ENCODE data around the gene ALDH7A1.
"Not testable (repeated sequence)": the region's sequence is repeated elsewhere in the genome, so short reads cannot be mapped to it uniquely, and the experiment has no call there.

The ALDH7A1 gene

DNA sequence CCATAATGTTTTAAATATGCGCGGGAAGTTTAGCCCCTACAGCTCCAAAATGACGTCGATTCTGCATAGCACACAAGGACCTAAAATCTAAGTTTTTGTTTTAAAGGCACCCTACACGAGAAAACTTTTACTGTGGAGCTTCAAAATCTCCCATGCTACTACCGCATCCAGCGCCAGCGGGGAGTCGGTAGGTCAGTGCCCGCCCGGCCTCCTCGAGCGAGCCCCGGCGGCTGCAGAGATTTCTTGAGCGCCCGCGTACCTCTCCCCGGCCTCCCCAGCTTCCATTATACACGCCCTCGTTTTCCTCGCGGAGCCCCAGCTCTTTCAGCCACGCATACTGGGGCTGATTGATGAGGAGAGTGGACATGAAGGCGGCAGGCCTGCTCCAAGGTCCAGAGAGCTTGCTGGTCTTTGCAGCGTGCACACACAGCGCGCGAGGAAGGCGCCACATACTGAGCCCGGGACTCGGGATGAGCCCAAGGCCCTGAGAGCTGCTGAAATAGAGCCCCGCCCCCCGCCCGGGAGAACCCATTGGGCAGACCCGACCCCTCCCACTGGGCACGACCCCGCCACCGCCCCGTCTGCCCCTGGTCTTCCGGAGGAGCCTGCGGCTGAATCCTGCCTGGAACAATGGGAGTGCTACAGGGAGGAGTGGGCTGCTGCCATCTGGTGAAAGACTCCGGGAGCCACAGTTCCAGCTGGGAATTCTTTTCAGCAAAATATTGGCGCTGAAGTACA, at the start of gene ALDH7A1:
Gene ALDH7A1, minus strand, starts transcription at position 472 of the 738 bp plus-strand sequence. Its CDS starts 21 bp downstream, at position 451.
- DNase-seq: peak; percentile 32

DNA sequence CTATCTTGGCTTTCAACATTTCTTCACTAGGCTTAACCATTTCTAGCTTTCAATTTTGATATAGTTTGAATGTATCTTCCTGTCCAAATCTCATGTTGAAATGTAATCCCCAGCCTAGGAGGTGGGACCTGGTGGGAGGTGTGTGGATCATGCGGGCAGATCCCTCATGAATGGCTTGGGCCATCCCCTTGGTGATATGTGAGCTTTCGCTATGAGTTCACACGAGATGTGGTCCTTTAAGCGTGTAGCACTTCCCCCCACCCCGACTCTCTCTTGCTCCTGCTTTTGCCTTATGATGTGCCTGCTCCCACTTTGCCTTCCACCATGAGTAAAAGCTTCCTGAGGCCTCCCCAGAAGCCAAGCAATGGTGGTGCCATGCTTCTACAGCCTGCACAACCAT, 46.4 kb upstream of the ALDH7A1 start:
- DNase-seq: no peak

DNA sequence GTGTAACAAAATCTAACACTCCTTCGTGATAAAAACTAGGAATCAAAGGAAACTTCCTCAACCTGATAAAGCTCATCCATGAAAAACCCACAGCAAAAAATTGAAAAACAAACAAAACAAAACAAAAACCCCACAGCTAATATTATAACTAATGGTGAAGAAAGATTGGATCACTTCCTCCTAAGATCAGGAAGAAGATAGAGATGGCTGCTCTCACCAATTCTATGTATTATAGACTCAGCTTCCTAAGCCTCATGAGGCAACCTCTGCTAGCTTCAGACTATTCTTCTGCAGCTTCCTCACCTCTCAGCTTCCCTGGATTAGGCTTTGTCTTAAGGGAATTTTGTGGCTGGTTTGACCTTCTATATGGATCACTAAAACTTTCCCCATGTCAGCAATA, 45.8 kb upstream of the ALDH7A1 start:
- DNase-seq: no peak

DNA sequence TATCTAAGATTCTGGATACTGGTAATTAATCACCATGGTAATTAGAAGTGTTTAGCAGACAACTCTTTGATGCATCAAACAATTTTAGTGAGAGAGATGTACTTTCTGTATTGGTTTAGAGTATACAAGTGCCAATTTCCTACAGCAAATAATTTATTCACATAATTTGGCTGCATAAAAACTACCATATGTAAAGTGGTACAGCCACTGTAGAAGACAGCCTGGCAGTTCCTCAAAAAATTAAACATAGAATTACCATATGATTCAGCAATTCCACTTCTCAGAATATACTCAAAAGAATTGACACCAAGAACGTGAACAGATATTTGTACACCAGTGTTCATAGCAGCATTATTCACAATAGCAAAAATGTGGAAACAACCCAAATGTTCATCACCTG, 41.9 kb upstream of the ALDH7A1 start:
- DNase-seq: no peak

- no peak for DNase-seq
These were observed 40.6 kb upstream of the ALDH7A1 start for GRCh38 chr5:126635585-126635984.

GRCh38 chr5:126633552-126633951, 38.5 kb upstream of the ALDH7A1 start:
- no peak for DNase-seq

DNA sequence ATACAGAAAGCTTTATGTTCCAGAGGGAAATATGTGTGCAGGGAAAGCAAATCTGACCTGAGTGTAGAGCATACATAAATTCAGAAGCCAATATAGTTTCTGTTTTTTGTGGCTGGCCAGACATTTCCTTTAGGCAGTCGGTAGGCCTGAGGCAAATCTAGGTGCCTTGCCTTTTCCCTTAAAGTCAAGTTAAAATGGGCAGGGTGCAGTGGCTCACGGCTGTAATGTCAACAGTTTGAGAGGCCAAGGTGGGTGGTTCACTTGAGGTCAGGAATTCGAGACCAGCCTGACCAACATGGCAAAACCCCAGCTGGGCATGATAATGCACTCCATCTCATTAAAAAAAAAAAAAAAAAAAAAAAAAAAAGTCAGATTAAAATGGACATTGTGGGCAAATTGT, 36.9 kb upstream of the ALDH7A1 start:
- no peak for DNase-seq

GRCh38 chr5:126628102-126628501, 33.1 kb upstream of the ALDH7A1 start:
- no peak for DNase-seq

- no peak for DNase-seq
These were observed 29.5 kb upstream of the ALDH7A1 start for GRCh38 chr5:126624534-126624933.

GRCh38 chr5:126619781-126620180, 24.8 kb upstream of the ALDH7A1 start:
- DNase-seq: no peak

DNA sequence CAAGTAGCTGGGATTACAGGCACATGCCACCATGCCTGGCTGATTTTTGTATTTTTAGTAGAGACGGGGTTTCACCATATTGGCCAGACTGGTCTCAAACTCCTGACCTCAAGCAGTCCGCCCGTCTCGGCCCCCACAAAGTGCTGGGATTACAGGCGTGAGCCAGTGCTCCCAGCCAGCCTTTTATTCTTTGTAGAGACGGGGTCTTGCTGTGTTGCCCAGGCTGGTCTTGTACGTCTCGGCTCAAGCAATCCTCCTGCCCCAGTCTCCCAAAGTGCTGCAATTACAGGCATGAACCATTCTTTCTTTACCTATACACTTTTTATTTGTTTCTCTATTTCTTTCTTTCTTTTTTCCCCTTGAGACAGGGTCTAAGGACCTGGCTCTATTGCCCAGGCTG, 22.6 kb upstream of the ALDH7A1 start:
- not testable (repeated sequence) for DNase-seq

DNA sequence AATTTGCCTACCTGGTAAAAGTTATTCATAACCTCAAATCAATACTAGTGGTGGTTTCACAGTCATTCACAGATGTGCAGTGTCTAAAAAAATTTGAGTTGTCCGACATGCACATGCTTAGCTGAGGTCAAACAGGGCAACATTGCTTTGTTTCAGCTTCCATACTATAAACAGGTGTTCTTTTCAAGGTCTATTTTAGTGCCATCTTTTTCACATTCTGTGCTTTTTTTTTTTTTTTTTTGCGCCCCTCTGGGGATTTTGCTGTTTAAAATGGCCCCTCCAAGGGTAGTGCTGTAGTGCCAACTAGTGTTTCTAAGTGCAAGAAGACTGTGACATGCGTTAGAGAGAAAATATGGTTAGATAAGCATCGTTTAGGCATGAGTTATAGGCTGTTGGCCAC, 20.3 kb upstream of the ALDH7A1 start:
- DNase-seq: no peak

GRCh38 chr5:126613941-126614592, 19.0 kb upstream of the ALDH7A1 start:
- DNase-seq: no peak

- no peak for DNase-seq
These were observed 15.6 kb upstream of the ALDH7A1 start for GRCh38 chr5:126610616-126611015.

DNA sequence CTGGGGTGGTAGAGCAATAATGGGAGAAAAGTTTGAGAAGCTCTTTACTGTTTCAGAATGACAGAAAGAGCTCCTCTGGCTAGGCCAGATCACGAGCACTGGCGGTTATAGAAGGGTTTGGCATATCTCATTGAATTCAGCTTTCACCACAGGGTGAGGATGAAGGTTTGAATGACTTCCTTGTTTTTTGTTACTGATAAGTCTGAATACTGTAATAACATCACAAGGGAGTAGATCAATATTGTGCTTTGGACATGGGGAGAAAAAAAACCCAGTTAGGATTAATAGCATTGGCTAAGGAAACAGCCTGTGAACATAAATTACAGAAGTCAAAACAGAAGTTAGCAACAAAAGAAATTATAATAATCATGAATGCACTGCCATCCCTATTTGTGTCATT, 15.1 kb upstream of the ALDH7A1 start:
- no peak for DNase-seq

- DNase-seq: no peak
These were observed 10.5 kb upstream of the ALDH7A1 start for GRCh38 chr5:126605525-126605924.

- DNase-seq: no peak
These were observed 8.5 kb upstream of the ALDH7A1 start for GRCh38 chr5:126603402-126603991.

GRCh38 chr5:126600631-126601511, 5.9 kb upstream of the ALDH7A1 start, which contains the start of gene PHAX:
Gene PHAX (plus strand): TSS chr5:126600947. CDS start chr5:126600963, 16 bp downstream.
- DNase-seq: peak; percentile 65

DNA sequence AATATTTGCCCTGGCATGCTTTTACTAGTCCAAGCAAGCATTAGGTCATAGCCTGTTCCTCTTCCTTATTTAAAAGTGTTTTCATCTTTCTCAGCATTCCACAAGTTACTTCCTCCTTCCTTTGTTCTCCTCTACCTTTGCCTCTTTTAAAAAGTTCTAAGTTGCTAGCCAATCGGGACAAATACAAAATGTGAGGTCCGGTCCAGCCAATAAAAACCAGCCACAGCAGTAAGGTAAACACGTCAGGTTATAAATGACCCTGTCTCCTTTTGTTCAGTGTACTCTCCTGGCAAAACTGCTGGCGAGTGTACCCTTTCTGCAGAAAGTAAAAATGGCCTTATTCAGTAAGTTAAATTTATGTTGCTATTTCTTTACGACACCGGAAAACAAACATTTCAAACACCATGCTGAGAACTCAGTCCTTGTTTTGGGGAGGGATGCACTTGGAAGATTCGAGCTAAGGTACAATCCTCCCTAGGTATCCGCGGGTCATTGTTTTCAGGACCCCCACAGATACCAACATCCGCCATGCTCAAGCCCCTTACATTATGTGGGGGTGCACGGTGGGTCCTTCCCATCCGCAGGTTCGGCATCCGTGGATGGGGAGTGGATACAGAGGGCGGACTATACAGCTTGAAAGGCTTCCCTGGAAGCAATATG, 5.1 kb upstream of the ALDH7A1 start:
- not testable (repeated sequence) for DNase-seq

DNA sequence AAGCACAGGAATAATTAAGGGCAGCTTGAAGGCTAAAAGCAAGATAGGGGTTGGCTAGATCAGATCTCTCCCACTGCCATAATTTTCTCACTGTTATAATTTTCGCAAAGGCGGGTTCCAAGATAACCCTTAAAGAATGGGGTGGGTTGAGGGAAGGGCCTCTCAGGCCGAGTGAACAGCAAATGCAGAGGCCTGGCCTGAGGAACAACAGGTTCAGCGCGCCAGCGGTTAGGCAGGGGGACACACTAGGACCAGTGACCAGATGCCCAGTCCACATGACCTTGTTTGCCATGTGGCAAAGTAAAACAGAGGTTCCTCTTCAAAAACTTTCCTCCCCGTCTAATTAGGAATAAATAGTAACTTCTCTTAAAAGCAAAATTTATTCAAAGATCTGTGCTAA, 4.5 kb upstream of the ALDH7A1 start:
- DNase-seq: no peak

DNA sequence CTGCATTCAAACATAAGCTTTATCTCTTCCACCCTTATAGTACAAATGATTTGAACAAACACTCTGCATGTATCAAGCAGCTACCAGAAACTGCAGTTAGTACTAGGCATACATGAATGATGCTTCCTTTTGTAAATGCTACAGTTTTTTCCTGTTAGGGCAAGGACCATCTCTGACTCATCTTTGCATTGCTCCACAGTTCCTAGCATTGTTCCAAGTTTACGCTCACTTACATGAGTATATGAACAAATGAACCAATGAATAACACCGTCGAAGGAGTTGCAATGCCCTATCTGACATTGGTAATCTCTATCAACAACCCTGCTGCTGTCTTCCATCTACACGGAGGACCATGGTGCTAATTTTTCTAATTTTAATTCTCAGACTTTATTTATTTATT, 2.1 kb upstream of the ALDH7A1 start:
- DNase-seq: no peak

GRCh38 chr5:126595486-126596083, 566 bp upstream of the ALDH7A1 start:
- no peak for DNase-seq
